WTC11 (cell line): ENCODE data around the gene PRKRA. TPM values are rescaled to one million over a fixed set of nuclear protein-coding genes. Genes with fewer than 3 reads are reported as not detected.

Experiments
- ATAC-seq: fragments of 200-7000 bp; cut with Tn5 transposase; 2 replicates; pipeline ENCODE4 v1.10.0; 2021; ENCODE audit warnings: mild to moderate bottlenecking, moderate library complexity
- CTCF ChIA-PET: fragments of 300-600 bp; sonication (Branson Sonifier 250); formaldehyde crosslinking; loops from one replicate; lab custom pipeline; 2021; ENCODE audit warnings: antibody characterized with exemption; lab: Charles Lee
- POLR2A ChIA-PET: fragments of 350-600 bp; sonication (Branson Sonifier 250); formaldehyde crosslinking; loops from one replicate; lab custom pipeline; 2021; ENCODE audit warnings: antibody characterized with exemption; lab: Charles Lee
- DNase-seq: peaks from one replicate; pipeline ENCODE4 v3.0.0; 2021; ENCODE audit warnings: low spot score
- H3K27ac Mint-ChIP-seq: 2 replicates; pipeline ENCODE4 v1.8.0; 2021; ENCODE audit warnings: mixed read lengths
- H3K27me3 Mint-ChIP-seq: 2 replicates; pipeline ENCODE4 v1.8.0; 2021; ENCODE audit warnings: low read depth, mild to moderate bottlenecking, moderate library complexity, mixed read lengths
- H3K36me3 Mint-ChIP-seq: 2 replicates; pipeline ENCODE4 v1.8.0; 2021; ENCODE audit warnings: mixed read lengths
- H3K4me1 Mint-ChIP-seq: 2 replicates; pipeline ENCODE4 v1.8.0; 2022; ENCODE audit warnings: mixed read lengths
- H3K4me3 Mint-ChIP-seq: 2 replicates; pipeline ENCODE4 v1.8.0; 2021; ENCODE audit warnings: mild to moderate bottlenecking, moderate library complexity, mixed read lengths
- H3K9me3 Mint-ChIP-seq: 2 replicates; pipeline ENCODE4 v1.8.0; 2021; ENCODE audit warnings: mixed read lengths
- ATF1 ChIP-seq: sonication (generic); formaldehyde crosslinking; IDR thresholded peaks from 2 replicates; pipeline ENCODE4 v1.8.1; 2023; ENCODE audit warnings: mild to moderate bottlenecking, moderate library complexity, missing genetic modification reagents
- CREM ChIP-seq: sonication (generic); formaldehyde crosslinking; IDR thresholded peaks from 2 replicates; pipeline ENCODE4 v1.8.1; 2022; ENCODE audit warnings: mild to moderate bottlenecking, missing genetic modification reagents, moderate library complexity
- CTCF ChIP-seq: fragments of 200-600 bp; IDR thresholded peaks from 2 replicates; pipeline ENCODE4 v1.8.0; 2022; ENCODE audit warnings: antibody characterized with exemption
- ELF4 ChIP-seq: sonication (generic); formaldehyde crosslinking; IDR thresholded peaks from 2 replicates; pipeline ENCODE4 v1.8.1; 2022; ENCODE audit warnings: low read depth, mild to moderate bottlenecking, moderate library complexity, missing genetic modification reagents
- EMX1 ChIP-seq: fragments of 250-450 bp; sonication (Bioruptor Pico); IDR thresholded peaks from 2 replicates; pipeline ENCODE4 v1.8.0; 2021; ENCODE audit warnings: mild to moderate bottlenecking
- ESRRA ChIP-seq: sonication (generic); formaldehyde crosslinking; IDR thresholded peaks from 2 replicates; pipeline ENCODE4 v1.8.1; 2022; ENCODE audit warnings: mild to moderate bottlenecking, missing genetic modification reagents, borderline replicate concordance
- FOXJ3 ChIP-seq: sonication (generic); formaldehyde crosslinking; IDR thresholded peaks from 2 replicates; pipeline ENCODE4 v1.9.0; 2021; ENCODE audit warnings: missing genetic modification reagents, mild to moderate bottlenecking, borderline replicate concordance
- JAZF1 ChIP-seq: fragments of 250-450 bp; sonication (Bioruptor Pico); IDR thresholded peaks from 2 replicates; pipeline ENCODE4 v1.9.0; 2021; ENCODE audit warnings: moderate library complexity, mild to moderate bottlenecking, inconsistent platforms
- JUN ChIP-seq: sonication (generic); formaldehyde crosslinking; IDR thresholded peaks from 2 replicates; pipeline ENCODE4 v1.8.0; 2023; ENCODE audit warnings: mild to moderate bottlenecking, missing genetic modification reagents
- MXD4 ChIP-seq: fragments of 250-450 bp; sonication (Bioruptor Pico); IDR thresholded peaks from 2 replicates; pipeline ENCODE4 v1.8.0; 2021; ENCODE audit warnings: mild to moderate bottlenecking, moderate library complexity, borderline replicate concordance
- NR3C1 ChIP-seq: sonication (generic); formaldehyde crosslinking; conservative IDR thresholded peaks from 2 replicates; pipeline ENCODE4 v1.8.1; 2023; ENCODE audit warnings: low read depth, mild to moderate bottlenecking, missing genetic modification reagents
- OVOL2 ChIP-seq: fragments of 250-450 bp; sonication (Bioruptor Pico); IDR thresholded peaks from 2 replicates; pipeline ENCODE4 v1.9.0; 2021; ENCODE audit warnings: mild to moderate bottlenecking, borderline replicate concordance
- PRDM15 ChIP-seq: sonication (generic); formaldehyde crosslinking; IDR thresholded peaks from 2 replicates; pipeline ENCODE4 v1.8.0; 2022; ENCODE audit warnings: missing genetic modification reagents
- RORB ChIP-seq: fragments of 250-450 bp; sonication (Bioruptor Pico); IDR thresholded peaks from 2 replicates; pipeline ENCODE4 v1.9.0; 2021; ENCODE audit warnings: mild to moderate bottlenecking
- USF1 ChIP-seq: sonication (generic); formaldehyde crosslinking; IDR thresholded peaks from 2 replicates; pipeline ENCODE4 v1.8.0; 2022; ENCODE audit warnings: mild to moderate bottlenecking, missing genetic modification reagents
- USF2 ChIP-seq: sonication (generic); formaldehyde crosslinking; IDR thresholded peaks from 2 replicates; pipeline ENCODE4 v1.8.1; 2023; ENCODE audit warnings: mild to moderate bottlenecking, missing genetic modification reagents, moderate library complexity
- ZNF138 ChIP-seq: sonication (generic); formaldehyde crosslinking; conservative IDR thresholded peaks from 2 replicates; pipeline ENCODE4 v1.8.1; 2022; ENCODE audit warnings: mild to moderate bottlenecking, moderate library complexity, missing genetic modification reagents
- ZNF396 ChIP-seq: fragments of 250-450 bp; sonication (Bioruptor Pico); IDR thresholded peaks from 2 replicates; pipeline ENCODE4 v1.8.0; 2021; ENCODE audit warnings: mild to moderate bottlenecking, moderate library complexity, borderline replicate concordance
- ZNF416 ChIP-seq: fragments of 250-450 bp; sonication (Bioruptor Pico); IDR thresholded peaks from 2 replicates; pipeline ENCODE4 v1.9.0; 2021; ENCODE audit warnings: mild to moderate bottlenecking, inconsistent platforms
- ZNF425 ChIP-seq: fragments of 250-450 bp; sonication (Bioruptor Pico); conservative IDR thresholded peaks from 2 replicates; pipeline ENCODE4 v1.9.0; 2021; ENCODE audit warnings: mild to moderate bottlenecking
- ZNF512 ChIP-seq: sonication (generic); formaldehyde crosslinking; IDR thresholded peaks from 2 replicates; pipeline ENCODE4 v1.8.1; 2022; ENCODE audit warnings: missing genetic modification reagents, borderline replicate concordance
- total RNA-seq: library from RNA; stranded (reverse); gene quantifications from 3 replicates; pipeline ENCODE4 v1.2.3, GENCODE V29; 2021

The PRKRA gene
- total RNA-seq, 1 experiment from 2014 or later = 55.4 TPM

- TF ChIP-seq CTCF (peak; percentile 50), ESRRA (CRISPR knock-in tag) (no peak), USF1 (CRISPR knock-in tag) (no peak), RORB (CRISPR knock-in tag) (no peak)
- no peak overlapping the region for H3K4me3 Mint-ChIP-seq
- H3K9me3 Mint-ChIP-seq = no peaks in the 10 kb centered on the region
Measured at GRCh38 chr2:178397002-178397605, 53.9 kb downstream of the PRKRA start.

GRCh38 chr2:178395941-178396570 lies 54.9 kb downstream of the PRKRA start:
- DNase-seq = no peak
- ChIA-PET POLR2A (no interaction called here), CTCF (interaction anchor here (1.6 to 1.8 kb wide), 2 partner anchors 19 to 284 kb away, joined by 7 read pairs; partner anchors contain the start of gene RBM45)
- H3K36me3 Mint-ChIP-seq = no peaks in the 10 kb centered on the region
- H3K9me3 Mint-ChIP-seq = no peaks in the 10 kb centered on the region
- TF ChIP-seq ELF4 (no peak), OVOL2 (CRISPR knock-in tag) (no peak), NR3C1 (CRISPR knock-in tag) (no peak), ZNF425 (CRISPR knock-in tag) (no peak), CREM (CRISPR knock-in tag) (no peak), USF2 (CRISPR knock-in tag) (no peak), ZNF396 (CRISPR knock-in tag) (no peak), EMX1 (no peak), ZNF416 (no peak), FOXJ3 (CRISPR knock-in tag) (no peak), MXD4 (no peak), JAZF1 (CRISPR knock-in tag) (no peak)
- no peak overlapping the region for H3K4me3 Mint-ChIP-seq
- no peaks in the 10 kb centered on the region for H3K27me3 Mint-ChIP-seq
- no peaks in the 10 kb centered on the region for H3K4me1 Mint-ChIP-seq
- H3K27ac Mint-ChIP-seq = no peak overlapping the region
- no peak for ATAC-seq

More at GRCh38 chr2:178397002-178397605, 53.9 kb downstream of the PRKRA start:
- DNase-seq (no peak), ATAC-seq (peak; percentile 47)
- POLR2A ChIA-PET = interaction anchor here (0.6 kb wide), 1 partner anchor 285 kb away, joined by 3 read pairs; the partner anchor contains the start of gene RBM45
- CTCF ChIA-PET = interaction anchor here (0.6 to 1.1 kb wide), 2 partner anchors 17 to 625 kb away, joined by 3 to 4 read pairs; no protein-coding TSS in a partner anchor
- H3K27ac Mint-ChIP-seq = no peak overlapping the region
- H3K4me1 Mint-ChIP-seq = no peaks in the 10 kb centered on the region
- no peaks in the 10 kb centered on the region for H3K27me3 Mint-ChIP-seq
- H3K36me3 Mint-ChIP-seq = no peaks in the 10 kb centered on the region

GRCh38 chr2:178395295-178395694 lies 55.7 kb downstream of the PRKRA start:
- DNase-seq (no peak), ATAC-seq (no peak)
- H3K36me3 Mint-ChIP-seq = no peaks in the 10 kb centered on the region
- no peak overlapping the region for H3K27ac Mint-ChIP-seq
- TF ChIP-seq JUN (CRISPR knock-in tag) = no peak
- no peak for TF ChIP-seq PRDM15 (CRISPR knock-in tag)
- no peak for TF ChIP-seq ZNF138 (CRISPR knock-in tag)
- TF ChIP-seq ATF1 = no peak
- no peak for TF ChIP-seq ZNF512
- H3K4me1 Mint-ChIP-seq = no peaks in the 10 kb centered on the region
- no peak overlapping the region for H3K4me3 Mint-ChIP-seq
- H3K27me3 Mint-ChIP-seq = no peaks in the 10 kb centered on the region
- ChIA-PET POLR2A (no interaction called here), CTCF (interaction anchor here (1.6 to 1.8 kb wide), 2 partner anchors 19 to 283 kb away, joined by 7 read pairs; partner anchors contain the start of gene RBM45)
- no peaks in the 10 kb centered on the region for H3K9me3 Mint-ChIP-seq
